Measurements from ENCODE around the gene NFIB. TPM values are rescaled to one million over a fixed set of nuclear protein-coding genes. Genes with fewer than 3 reads are reported as not detected.

The NFIB gene
- total and polyA plus RNA-seq, 8 donors, result 6.7 to 624 (median 71.4) TPM

- Histone ChIP-seq H3K4me1 (peaks cover 0 to 7% (median 0%) of the 10 kb centered on the region in 4 donors), H3K27ac (no peak overlapping the region), H3K9me3 (no peaks in the 10 kb centered on the region), H3K4me3 (no peak overlapping the region), H3K27me3 (no peaks in the 10 kb centered on the region), H3K36me3 (no peaks in the 10 kb centered on the region)
- WGBS, 5 donors, result 41 to 63% (median 56%) methylated on average over 4 of the region's 4 CpGs
- no peak for TF ChIP-seq EP300 (IDR thresholded peaks at IDR 0.05)
- no peak for TF ChIP-seq CTCF (IDR thresholded peaks at IDR 0.05)
- no peak for TF ChIP-seq POLR2A (IDR thresholded peaks at IDR 0.05)
- TF ChIP-seq POLR2AphosphoS5 (IDR thresholded peaks at IDR 0.05), result no peak
- no peak for DNase-seq
- intact Hi-C loops (cut with DNase I; ENCODE audit: low total_unique reads), result no loop called here
These were observed 238.7 kb downstream of the NFIB start for GRCh38 chr9:14075218-14075617.

GRCh38 chr9:14072850-14073249 is 241.1 kb downstream of the NFIB start:
- WGBS, 5 donors, result 44 to 74% (median 57%) methylated on average over 5 of the region's 5 CpGs

GRCh38 chr9:14071484-14071883 is 242.5 kb downstream of the NFIB start:
- H3K4me3 ChIP-seq, result no peak overlapping the region
- DNase-seq, result no peak
- 90 to 92% (median 91%) methylated on average over 5 of the region's 5 CpGs for WGBS, 5 donors

More at GRCh38 chr9:14072850-14073249, 241.1 kb downstream of the NFIB start:
- H3K4me1 ChIP-seq, result peaks cover 0 to 3% (median 0%) of the 10 kb centered on the region in 4 donors
- TF ChIP-seq CTCF (IDR thresholded peaks at IDR 0.05) (no peak), POLR2A (IDR thresholded peaks at IDR 0.05) (no peak), EP300 (IDR thresholded peaks at IDR 0.05) (no peak), POLR2AphosphoS5 (IDR thresholded peaks at IDR 0.05) (no peak)
- no peak for DNase-seq
- H3K36me3 ChIP-seq, result no peaks in the 10 kb centered on the region
- no peaks in the 10 kb centered on the region for H3K9me3 ChIP-seq
- no peak overlapping the region for H3K27ac ChIP-seq
- H3K4me3 ChIP-seq, result no peak overlapping the region
- H3K27me3 ChIP-seq, result no peaks in the 10 kb centered on the region
- intact Hi-C loops (cut with DNase I; ENCODE audit: low total_unique reads), result no loop called here

GRCh38 chr9:14068690-14069089 is 245.3 kb downstream of the NFIB start:
- TF ChIP-seq POLR2A (IDR thresholded peaks at IDR 0.05) (no peak), CTCF (IDR thresholded peaks at IDR 0.05) (no peak), EP300 (IDR thresholded peaks at IDR 0.05) (no peak), POLR2AphosphoS5 (IDR thresholded peaks at IDR 0.05) (no peak)

More at GRCh38 chr9:14071484-14071883, 242.5 kb downstream of the NFIB start:
- Histone ChIP-seq H3K9me3 (no peaks in the 10 kb centered on the region), H3K27ac (no peak overlapping the region), H3K36me3 (no peaks in the 10 kb centered on the region), H3K4me1 (no peaks in the 10 kb centered on the region), H3K27me3 (no peaks in the 10 kb centered on the region)
- intact Hi-C loops (cut with DNase I; ENCODE audit: low total_unique reads), result no loop called here
- TF ChIP-seq CTCF (IDR thresholded peaks at IDR 0.05), result no peak
- no peak for TF ChIP-seq POLR2AphosphoS5 (IDR thresholded peaks at IDR 0.05)
- TF ChIP-seq POLR2A (IDR thresholded peaks at IDR 0.05), result no peak
- TF ChIP-seq EP300 (IDR thresholded peaks at IDR 0.05), result no peak

More at GRCh38 chr9:14068690-14069089, 245.3 kb downstream of the NFIB start:
- intact Hi-C loops (cut with DNase I; ENCODE audit: low total_unique reads), result no loop called here
- H3K27ac ChIP-seq, result no peak overlapping the region
- no peaks in the 10 kb centered on the region for H3K27me3 ChIP-seq
- 93 to 96% (median 94%) methylated on average over 4 of the region's 4 CpGs for WGBS, 5 donors
- H3K36me3 ChIP-seq, result no peaks in the 10 kb centered on the region
- H3K4me1 ChIP-seq, result no peaks in the 10 kb centered on the region
- no peak overlapping the region for H3K4me3 ChIP-seq
- DNase-seq, result no peak
- no peaks in the 10 kb centered on the region for H3K9me3 ChIP-seq

Measured in stomach (tissue), 9 donors.